SH-SY5Y (cell line): Measurements from ENCODE around the gene ASS1.

Experiments
- GATA2 ChIP-seq: IDR thresholded peaks from 2 replicates; pipeline ENCODE4 v1.6.1; 2011; ENCODE audit warnings: mild to moderate bottlenecking, low read depth, low read length
- GATA3 ChIP-seq: IDR thresholded peaks from 2 replicates; pipeline ENCODE4 v1.6.1; 2011; ENCODE audit warnings: low read depth, mild to moderate bottlenecking, low read length, moderate library complexity

The ASS1 gene

DNA sequence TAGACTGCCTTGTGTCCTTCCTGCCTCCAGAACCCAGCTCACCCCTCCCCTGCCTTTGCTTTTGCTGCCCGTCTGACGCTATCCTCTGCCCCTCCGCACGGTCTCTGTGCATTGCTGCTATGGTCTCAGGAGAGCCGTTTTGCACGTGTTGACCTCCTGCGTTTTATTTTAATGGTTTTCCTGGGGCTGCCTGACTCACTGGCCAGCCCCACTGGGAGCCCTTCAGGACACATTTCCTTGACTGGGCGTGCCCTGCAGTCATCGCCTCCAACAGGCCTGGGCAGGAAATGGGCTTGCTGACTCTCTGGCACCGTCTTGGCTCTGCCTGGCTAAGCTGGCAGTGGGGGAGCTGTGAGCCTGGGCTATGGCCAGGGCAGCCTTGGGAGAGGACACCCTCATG, 17.9 kb upstream of the ASS1 start:
- TF ChIP-seq GATA3 (no peak), GATA2 (no peak)

DNA sequence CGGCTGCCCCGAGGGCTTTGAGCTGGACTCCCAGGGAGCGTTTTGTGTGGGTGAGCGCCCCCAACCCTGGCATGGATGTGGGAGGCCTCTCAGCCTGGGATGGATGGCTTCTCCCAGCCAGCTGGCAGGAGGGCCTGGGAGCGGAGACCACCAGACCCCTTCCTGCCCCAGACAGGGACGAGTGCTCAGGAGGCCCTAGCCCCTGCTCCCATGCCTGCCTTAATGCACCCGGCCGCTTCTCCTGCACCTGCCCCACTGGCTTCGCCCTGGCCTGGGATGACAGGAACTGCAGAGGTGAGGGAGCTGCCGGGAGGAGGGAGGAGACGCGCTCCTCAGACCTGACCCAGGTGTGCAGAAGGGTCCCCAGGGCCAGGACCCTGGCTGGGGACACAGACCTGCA, 17.4 kb upstream of the ASS1 start:
- no peak for TF ChIP-seq GATA2
- no peak for TF ChIP-seq GATA3

DNA sequence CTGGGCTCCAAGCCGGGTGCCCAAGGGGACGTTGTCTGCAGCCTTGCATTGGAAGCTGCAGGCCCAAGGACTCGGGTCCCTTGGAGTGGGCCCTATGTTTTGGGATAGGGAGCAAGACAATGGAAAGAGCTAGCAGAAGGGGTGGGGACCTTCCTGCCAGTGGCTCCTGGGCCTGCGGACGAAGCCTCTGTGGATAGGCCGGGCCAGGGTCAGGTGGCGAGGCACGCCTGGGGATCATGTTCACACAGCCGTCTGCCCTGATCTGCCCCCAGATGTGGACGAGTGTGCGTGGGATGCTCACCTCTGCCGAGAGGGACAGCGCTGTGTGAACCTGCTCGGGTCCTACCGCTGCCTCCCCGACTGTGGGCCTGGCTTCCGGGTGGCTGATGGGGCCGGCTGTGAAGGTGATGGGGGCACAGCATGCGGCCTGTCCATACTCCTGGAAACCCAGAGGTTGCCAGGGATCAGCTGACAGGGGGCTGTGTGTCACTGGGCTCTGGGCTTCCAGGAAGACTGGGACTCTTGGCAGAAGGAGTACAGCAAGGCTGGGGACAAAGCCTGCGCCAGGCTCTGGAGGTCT, 16.6 kb upstream of the ASS1 start:
- TF ChIP-seq GATA2, result no peak
- TF ChIP-seq GATA3, result no peak

DNA sequence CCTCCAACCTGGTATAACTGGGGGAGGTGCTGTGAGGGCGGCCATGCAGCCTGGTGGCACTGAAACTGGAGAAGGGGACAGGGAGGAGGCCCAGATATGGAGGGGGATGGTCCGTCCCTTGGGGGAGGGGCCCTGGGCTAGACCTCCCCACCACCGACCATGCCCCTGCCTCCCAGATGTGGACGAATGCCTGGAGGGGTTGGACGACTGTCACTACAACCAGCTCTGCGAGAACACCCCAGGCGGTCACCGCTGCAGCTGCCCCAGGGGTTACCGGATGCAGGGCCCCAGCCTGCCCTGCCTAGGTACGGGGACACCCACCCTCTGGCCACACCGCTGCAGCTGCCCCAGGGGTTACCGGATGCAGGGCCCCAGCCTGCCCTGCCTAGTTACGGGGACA, 15.4 kb upstream of the ASS1 start:
- TF ChIP-seq GATA2, result no peak
- TF ChIP-seq GATA3, result no peak

DNA sequence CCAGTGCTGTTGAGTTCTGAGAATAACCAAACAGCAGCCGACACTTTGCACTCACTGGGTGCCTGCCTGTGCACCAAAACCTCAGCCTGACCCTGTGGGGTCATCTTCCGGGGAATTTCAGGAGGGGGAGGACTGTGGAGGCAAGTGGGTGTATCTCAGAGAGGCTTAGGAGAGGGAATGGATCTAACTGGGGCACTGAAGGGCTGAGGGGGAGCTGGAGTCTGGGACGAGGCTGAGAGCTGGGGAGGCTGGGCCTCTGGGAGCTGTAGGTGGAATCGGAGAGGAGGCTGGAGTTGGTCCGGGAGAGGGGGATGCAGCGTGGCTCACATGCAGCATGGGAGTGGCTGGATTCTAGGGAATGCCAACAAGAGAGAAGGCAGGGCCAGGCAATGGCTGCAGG, 14.9 kb upstream of the ASS1 start:
- TF ChIP-seq GATA2 (no peak), GATA3 (no peak)

DNA sequence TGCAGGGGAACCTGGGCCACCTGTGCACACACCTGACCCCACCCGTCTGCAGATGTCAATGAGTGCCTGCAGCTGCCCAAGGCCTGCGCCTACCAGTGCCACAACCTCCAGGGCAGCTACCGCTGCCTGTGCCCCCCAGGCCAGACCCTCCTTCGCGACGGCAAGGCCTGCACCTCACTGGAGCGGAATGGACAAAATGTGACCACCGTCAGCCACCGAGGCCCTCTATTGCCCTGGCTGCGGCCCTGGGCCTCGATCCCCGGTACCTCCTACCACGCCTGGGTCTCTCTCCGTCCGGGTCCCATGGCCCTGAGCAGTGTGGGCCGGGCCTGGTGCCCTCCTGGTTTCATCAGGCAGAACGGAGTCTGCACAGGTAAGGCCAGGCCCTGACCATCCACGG, 14.5 kb upstream of the ASS1 start:
- TF ChIP-seq GATA3, result no peak

DNA sequence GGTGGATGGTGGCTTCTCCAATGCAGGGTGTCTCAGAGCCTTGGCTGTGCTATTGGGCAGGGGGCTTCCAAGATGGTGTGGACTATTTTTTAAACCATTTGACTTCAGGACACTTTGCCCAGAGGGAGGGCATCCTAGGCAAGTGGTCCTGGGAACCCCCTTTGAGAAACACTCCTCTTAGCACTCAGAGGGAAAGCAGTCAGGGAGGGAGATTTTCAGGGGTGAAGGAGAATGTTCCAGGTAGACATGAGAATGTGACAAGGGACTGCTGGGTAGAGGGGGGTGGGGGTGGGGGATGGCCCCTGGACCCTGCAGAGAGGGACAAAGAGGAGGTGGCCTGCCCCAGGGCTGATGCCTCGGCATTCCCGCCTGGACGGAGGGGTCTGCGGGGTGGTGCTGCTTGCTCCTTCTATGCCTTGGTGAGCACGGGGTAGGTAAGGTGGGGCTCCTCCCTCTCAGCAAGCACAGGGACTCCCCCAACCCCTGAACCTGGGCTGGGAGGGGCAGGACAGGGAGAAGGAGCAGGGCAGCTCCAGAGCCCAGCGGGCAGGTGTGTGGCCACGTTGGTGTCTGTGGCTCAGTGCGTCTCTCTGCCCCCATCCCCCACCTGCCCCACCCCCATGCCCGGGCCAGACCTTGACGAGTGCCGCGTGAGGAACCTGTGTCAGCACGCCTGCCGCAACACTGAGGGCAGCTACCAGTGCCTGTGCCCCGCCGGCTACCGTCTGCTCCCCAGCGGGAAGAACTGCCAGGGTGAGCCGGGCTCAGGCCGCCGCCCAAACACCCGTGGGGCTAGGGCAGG, 13.8 kb upstream of the ASS1 start:
- TF ChIP-seq GATA2 (no peak), GATA3 (no peak)

DNA sequence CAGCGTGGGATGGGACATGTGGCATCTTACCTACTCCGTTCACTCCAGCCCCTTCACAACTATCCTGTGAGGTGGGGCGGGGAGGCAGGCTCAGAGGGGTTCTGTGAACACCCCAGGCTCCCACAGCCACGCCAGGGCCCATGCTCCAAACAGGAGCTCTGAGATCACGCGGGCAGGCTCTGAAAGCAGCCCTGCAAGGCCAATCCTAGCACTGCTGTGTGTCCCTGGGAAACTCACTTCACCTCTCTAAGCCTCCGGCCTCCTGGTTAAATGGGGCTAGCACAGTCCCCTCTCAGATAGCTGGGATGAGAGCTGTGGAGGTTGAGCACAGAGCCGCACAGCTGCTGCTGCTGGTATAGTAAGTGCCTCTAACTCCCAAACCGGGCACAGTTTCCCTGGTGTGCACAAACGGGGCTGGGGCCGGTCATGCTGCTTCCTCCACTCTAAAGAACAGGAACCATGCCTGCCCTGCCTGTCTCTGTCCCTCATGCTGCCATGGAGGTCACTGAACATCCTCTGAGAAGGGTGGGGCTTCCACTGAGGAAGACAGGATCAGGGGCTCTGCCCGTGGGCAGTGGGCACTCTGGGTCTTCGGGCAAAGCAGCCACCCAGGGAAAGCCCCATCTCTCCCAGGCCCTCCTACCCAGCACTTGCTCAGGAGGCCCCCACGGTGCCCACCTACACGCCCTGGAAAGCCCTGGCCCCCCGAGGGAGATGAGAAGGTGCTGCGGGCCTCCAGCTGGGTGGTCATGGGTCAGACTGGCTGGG, 13.0 kb upstream of the ASS1 start:
- TF ChIP-seq GATA2 (no peak), GATA3 (no peak)

DNA sequence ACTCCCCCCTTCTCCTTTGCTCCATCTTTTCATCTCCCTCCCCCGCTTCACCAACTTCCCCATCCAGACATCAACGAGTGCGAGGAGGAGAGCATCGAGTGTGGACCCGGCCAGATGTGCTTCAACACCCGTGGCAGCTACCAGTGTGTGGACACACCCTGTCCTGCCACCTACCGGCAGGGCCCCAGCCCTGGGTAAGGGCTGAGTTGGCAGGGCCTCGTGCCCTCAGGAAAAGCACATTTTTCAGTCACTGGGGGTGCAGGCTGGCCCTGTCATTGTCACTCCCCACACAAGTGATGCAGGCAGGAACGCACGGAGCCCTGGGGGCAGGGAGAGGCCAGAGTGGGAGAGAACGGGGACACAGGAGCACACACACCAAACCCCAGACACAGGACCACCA, 12.4 kb upstream of the ASS1 start:
- TF ChIP-seq GATA3 (no peak), GATA2 (no peak)

DNA sequence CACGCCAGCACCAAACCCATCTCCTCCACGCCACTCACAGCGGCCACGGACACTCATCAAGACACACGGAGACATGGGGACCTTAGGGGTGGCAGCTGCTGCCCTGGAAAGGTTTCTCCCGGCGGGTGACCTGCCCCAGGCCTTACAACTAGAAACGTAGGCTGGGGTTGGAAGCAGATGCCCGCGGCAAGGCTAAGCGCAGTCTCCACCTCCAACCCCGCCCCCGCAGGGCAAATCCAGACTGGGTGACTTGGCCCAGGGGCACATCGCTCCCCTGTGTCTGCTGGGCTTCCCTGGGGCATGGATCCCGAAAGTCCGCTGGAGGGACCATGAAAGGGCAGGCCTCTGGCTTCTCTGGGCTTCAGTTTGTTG, 12.0 kb upstream of the ASS1 start:
- no peak for TF ChIP-seq GATA3
- TF ChIP-seq GATA2, result no peak

DNA sequence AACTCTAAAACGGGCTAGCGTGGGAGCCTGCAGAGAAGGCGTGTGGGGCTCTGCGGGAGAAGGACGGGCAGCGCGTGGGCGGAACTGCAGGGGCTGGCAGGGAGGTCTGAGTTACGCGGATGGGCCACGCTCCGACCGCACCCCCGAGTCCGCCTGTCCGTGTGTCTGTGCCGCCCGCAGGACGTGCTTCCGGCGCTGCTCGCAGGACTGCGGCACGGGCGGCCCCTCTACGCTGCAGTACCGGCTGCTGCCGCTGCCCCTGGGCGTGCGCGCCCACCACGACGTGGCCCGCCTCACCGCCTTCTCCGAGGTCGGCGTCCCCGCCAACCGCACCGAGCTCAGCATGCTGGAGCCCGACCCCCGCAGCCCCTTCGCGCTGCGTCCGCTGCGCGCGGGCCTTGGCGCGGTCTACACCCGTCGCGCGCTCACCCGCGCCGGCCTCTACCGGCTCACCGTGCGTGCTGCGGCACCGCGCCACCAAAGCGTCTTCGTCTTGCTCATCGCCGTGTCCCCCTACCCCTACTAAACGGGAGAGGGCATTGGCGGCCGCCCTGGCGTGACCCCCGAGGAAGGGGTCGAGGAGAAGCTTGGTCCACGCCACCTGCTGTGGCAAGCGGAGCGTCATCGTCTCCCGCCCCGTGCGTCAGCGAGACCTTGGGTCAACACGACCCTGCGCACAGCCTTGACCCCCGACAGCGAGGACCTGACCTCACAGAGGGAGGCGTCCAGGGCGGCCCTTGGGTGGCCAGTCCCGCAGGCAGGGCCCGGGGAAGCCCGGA, 11.4 kb upstream of the ASS1 start:
- TF ChIP-seq GATA3 (no peak), GATA2 (no peak)

DNA sequence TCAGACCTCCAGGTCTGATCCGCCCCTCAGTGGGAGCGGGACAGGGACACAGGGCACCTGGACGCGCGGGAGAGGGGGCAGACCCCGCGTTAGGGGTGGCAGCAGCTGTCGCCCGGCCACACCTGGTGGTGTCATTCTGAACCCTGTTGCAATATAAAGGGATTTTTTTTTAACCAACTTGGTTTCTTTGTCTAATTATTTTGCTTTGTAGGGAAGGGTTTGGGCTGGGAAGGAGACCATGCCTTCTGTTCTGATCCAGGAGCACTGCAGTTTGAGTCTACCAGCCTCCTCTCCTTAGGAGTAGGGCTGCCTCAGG, 10.9 kb upstream of the ASS1 start:
- no peak for TF ChIP-seq GATA2
- no peak for TF ChIP-seq GATA3

DNA sequence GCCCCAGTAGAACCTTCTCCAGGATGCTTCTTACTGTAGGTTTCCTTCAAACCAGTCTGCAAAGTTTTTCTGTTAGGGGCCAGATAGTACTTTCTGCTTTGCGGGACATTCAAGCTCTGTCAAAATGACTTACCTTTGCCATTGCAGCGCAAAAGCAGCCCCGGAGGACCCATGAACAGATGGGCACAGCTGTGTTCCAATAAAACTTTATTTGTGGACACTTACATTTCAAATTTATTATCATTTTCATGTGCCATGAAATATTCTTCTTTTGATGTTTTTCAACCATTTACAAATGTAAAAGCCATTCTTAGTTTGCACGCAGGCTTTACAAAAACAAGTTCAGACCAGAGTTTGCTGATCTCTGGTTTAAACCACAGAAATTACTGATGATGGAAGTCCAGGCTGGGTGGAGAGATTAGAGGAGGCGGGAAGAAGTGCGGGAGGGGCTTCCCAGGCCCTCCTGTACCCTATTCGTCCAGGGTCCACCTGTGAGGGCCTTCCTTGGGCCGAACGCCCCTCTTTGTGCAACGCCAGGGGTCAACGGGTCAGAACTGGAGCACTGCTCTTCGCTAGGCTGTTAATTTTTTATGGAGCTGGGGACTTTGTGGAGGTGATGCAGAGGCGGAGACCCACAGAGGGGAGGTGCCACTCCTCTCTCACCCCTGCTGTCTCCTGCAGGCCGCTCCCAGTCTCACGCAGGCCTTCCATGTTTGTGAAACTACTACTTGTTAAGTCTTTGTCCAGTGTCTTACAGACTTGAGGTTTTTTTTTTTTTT, 7.6 kb upstream of the ASS1 start:
- no peak for TF ChIP-seq GATA2
- TF ChIP-seq GATA3, result no peak

DNA sequence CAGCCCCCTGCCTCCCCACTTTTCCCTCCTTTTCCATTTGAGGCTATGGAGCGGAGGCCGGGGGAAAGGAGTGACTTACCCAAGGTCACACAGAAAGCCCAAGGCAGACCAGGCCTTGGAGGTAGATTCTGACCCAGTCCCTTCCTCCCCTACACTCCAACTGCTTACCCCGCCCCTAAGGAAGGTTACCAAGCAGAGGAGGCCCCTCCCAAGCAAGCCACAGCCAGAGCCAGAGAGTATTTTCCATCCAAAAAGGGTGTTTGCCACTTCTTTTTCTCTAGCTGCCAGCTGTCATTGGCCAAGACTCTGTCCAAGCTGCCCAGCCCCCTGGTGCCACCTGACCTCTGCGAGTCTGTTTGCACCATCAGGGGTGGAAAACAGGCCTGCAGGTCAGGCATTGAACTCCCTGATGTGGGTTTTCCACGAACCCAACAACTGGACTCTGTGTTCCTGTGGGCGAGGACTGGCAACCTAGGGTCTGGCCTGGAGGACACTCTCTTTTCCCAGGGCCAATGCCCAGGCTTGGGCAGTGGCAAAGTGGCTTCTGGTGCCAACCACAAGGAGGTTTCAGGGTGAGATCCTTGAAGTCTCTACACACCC, 6.3 kb upstream of the ASS1 start:
- no peak for TF ChIP-seq GATA3
- TF ChIP-seq GATA2, result no peak

DNA sequence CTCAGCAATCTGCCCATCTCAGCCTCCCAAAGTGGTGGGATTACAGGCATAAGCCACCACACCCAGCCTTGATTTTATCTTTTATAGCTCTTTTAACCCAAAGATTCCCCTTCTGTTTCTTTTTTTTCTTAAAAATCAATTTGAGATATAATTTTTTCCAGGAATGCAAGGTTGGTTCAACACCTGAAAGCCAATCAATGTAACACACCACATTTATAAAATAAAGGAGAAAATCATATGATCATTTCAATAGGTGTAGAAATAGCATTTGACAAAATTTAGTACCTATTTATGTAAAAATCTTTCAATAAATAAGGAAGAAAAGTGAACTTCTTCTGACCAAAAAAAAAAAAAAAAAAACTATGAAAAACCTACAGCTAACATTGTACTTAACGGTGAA, 3.7 kb upstream of the ASS1 start:
- no peak for TF ChIP-seq GATA3
- no peak for TF ChIP-seq GATA2
